Measurements from ENCODE around the gene ZNF451.
"Not testable (repeated sequence)": the region's sequence is repeated elsewhere in the genome, so short reads cannot be mapped to it uniquely, and the experiment has no call there.

Gene ZNF451

GRCh38 chr6:57089687-57090457 lies at the start of gene ZNF451:
Gene ZNF451 (plus strand): TSS chr6:57090188. CDS start chr6:57090254, 66 bp downstream.
- peak within 1 kb of the TSS; percentile 93 for H3K27ac Mint-ChIP-seq
- H3K36me3 Mint-ChIP-seq (ENCODE audit: low read depth) = peaks cover 33% of the 10 kb centered on the region
- no peaks in the 10 kb centered on the region for H3K27me3 Mint-ChIP-seq
- peaks cover 38% of the 10 kb centered on the region for H3K4me1 Mint-ChIP-seq (ENCODE audit: low read depth)
- intact Hi-C loops (cut with micrococcal nuclease) = loop anchor here (1.0 to 10.0 kb wide), 3 partner anchors 38 to 227 kb away; partner anchors contain the start of gene PRIM2
- no peaks in the 10 kb centered on the region for H3K9me3 Mint-ChIP-seq
- peak within 1 kb of the TSS; percentile 94 for H3K4me3 Mint-ChIP-seq

GRCh38 chr6:57044061-57044460 lies 45.9 kb upstream of the ZNF451 start:
- H3K9me3 Mint-ChIP-seq; intact Hi-C loops (cut with micrococcal nuclease); H3K4me3 Mint-ChIP-seq; H3K27me3 Mint-ChIP-seq; H3K27ac Mint-ChIP-seq: not testable (repeated sequence)
- Mint-ChIP-seq H3K4me1 (ENCODE audit: low read depth) (peaks cover 18% of the 10 kb centered on the region), H3K36me3 (ENCODE audit: low read depth) (peaks cover 17% of the 10 kb centered on the region)

- Mint-ChIP-seq H3K4me1 (ENCODE audit: low read depth) (peaks cover 18% of the 10 kb centered on the region), H3K4me3 (no peak overlapping the region), H3K27me3 (peaks cover 4% of the 10 kb centered on the region), H3K36me3 (ENCODE audit: low read depth) (peaks cover 22% of the 10 kb centered on the region), H3K27ac (no peak overlapping the region), H3K9me3 (no peaks in the 10 kb centered on the region)
- intact Hi-C loops (cut with micrococcal nuclease) = no loop called here
Measured at GRCh38 chr6:57044568-57044967, 45.4 kb upstream of the ZNF451 start.

GRCh38 chr6:57046332-57047256 lies 43.4 kb upstream of the ZNF451 start, which contains the start of gene KIAA1586:
Gene KIAA1586 (plus strand): TSS chr6:57046693. CDS start chr6:57046756, 63 bp downstream.
- H3K9me3 Mint-ChIP-seq; H3K27me3 Mint-ChIP-seq; intact Hi-C loops (cut with micrococcal nuclease): not testable (repeated sequence)
- H3K4me3 Mint-ChIP-seq = peak within 1 kb of the TSS; percentile 78
- H3K4me1 Mint-ChIP-seq (ENCODE audit: low read depth) = peaks cover 18% of the 10 kb centered on the region
- peaks cover 39% of the 10 kb centered on the region for H3K36me3 Mint-ChIP-seq (ENCODE audit: low read depth)
- peak within 1 kb of the TSS; percentile 79 for H3K27ac Mint-ChIP-seq

GRCh38 chr6:57047257-57047585 lies 42.8 kb upstream of the ZNF451 start:
- H3K9me3 Mint-ChIP-seq; H3K27ac Mint-ChIP-seq; intact Hi-C loops (cut with micrococcal nuclease); H3K4me3 Mint-ChIP-seq; H3K27me3 Mint-ChIP-seq: not testable (repeated sequence)
- peaks cover 18% of the 10 kb centered on the region for H3K4me1 Mint-ChIP-seq (ENCODE audit: low read depth)
- peaks cover 43% of the 10 kb centered on the region for H3K36me3 Mint-ChIP-seq (ENCODE audit: low read depth)

GRCh38 chr6:57047859-57048258 lies 42.1 kb upstream of the ZNF451 start:
- Mint-ChIP-seq H3K36me3 (ENCODE audit: low read depth) (peaks cover 49% of the 10 kb centered on the region), H3K4me3 (peak overlapping the region; percentile 46), H3K4me1 (ENCODE audit: low read depth) (peaks cover 18% of the 10 kb centered on the region)
- H3K27me3 Mint-ChIP-seq; H3K27ac Mint-ChIP-seq; intact Hi-C loops (cut with micrococcal nuclease); H3K9me3 Mint-ChIP-seq: not testable (repeated sequence)

- Mint-ChIP-seq H3K4me3 (no peak overlapping the region), H3K36me3 (ENCODE audit: low read depth) (peaks cover 56% of the 10 kb centered on the region), H3K27ac (no peak overlapping the region)
Measured at GRCh38 chr6:57048577-57048976, 41.4 kb upstream of the ZNF451 start.

GRCh38 chr6:57063847-57064246 lies 26.1 kb upstream of the ZNF451 start:
- no peaks in the 10 kb centered on the region for H3K4me1 Mint-ChIP-seq (ENCODE audit: low read depth)
- H3K9me3 Mint-ChIP-seq = no peaks in the 10 kb centered on the region
- H3K4me3 Mint-ChIP-seq = no peak overlapping the region
- no peak overlapping the region for H3K27ac Mint-ChIP-seq
- no peaks in the 10 kb centered on the region for H3K27me3 Mint-ChIP-seq
- peaks cover 64% of the 10 kb centered on the region for H3K36me3 Mint-ChIP-seq (ENCODE audit: low read depth)
- intact Hi-C loops (cut with micrococcal nuclease) = no loop called here

More at GRCh38 chr6:57048577-57048976, 41.4 kb upstream of the ZNF451 start:
- Mint-ChIP-seq H3K9me3 (no peaks in the 10 kb centered on the region), H3K27me3 (peaks cover 3% of the 10 kb centered on the region), H3K4me1 (ENCODE audit: low read depth) (peaks cover 18% of the 10 kb centered on the region)
- intact Hi-C loops (cut with micrococcal nuclease) = no loop called here

GRCh38 chr6:57064809-57065208 lies 25.2 kb upstream of the ZNF451 start:
- Mint-ChIP-seq H3K27ac (no peak overlapping the region), H3K27me3 (no peaks in the 10 kb centered on the region), H3K36me3 (ENCODE audit: low read depth) (peaks cover 60% of the 10 kb centered on the region)

GRCh38 chr6:57068061-57068460 lies 21.9 kb upstream of the ZNF451 start:
- Mint-ChIP-seq H3K4me3 (no peak overlapping the region), H3K9me3 (no peaks in the 10 kb centered on the region), H3K4me1 (ENCODE audit: low read depth) (no peaks in the 10 kb centered on the region), H3K36me3 (ENCODE audit: low read depth) (peaks cover 35% of the 10 kb centered on the region), H3K27ac (no peak overlapping the region), H3K27me3 (no peaks in the 10 kb centered on the region)
- intact Hi-C loops (cut with micrococcal nuclease) = no loop called here

More at GRCh38 chr6:57064809-57065208, 25.2 kb upstream of the ZNF451 start:
- intact Hi-C loops (cut with micrococcal nuclease) = no loop called here
- Mint-ChIP-seq H3K9me3 (no peaks in the 10 kb centered on the region), H3K4me1 (ENCODE audit: low read depth) (no peaks in the 10 kb centered on the region), H3K4me3 (no peak overlapping the region)

- Mint-ChIP-seq H3K27ac (no peak overlapping the region), H3K27me3 (no peaks in the 10 kb centered on the region), H3K4me1 (ENCODE audit: low read depth) (no peaks in the 10 kb centered on the region), H3K9me3 (no peaks in the 10 kb centered on the region), H3K36me3 (ENCODE audit: low read depth) (peaks cover 39% of the 10 kb centered on the region), H3K4me3 (no peak overlapping the region)
- intact Hi-C loops (cut with micrococcal nuclease) = no loop called here
Measured at GRCh38 chr6:57069228-57069627, 20.8 kb upstream of the ZNF451 start.

- peaks cover 35% of the 10 kb centered on the region for H3K36me3 Mint-ChIP-seq (ENCODE audit: low read depth)
- H3K27me3 Mint-ChIP-seq = no peaks in the 10 kb centered on the region
- no peaks in the 10 kb centered on the region for H3K4me1 Mint-ChIP-seq (ENCODE audit: low read depth)
- H3K4me3 Mint-ChIP-seq = no peak overlapping the region
- no peak overlapping the region for H3K27ac Mint-ChIP-seq
- H3K9me3 Mint-ChIP-seq = no peaks in the 10 kb centered on the region
- intact Hi-C loops (cut with micrococcal nuclease) = no loop called here
Measured at GRCh38 chr6:57069920-57070331, 20.1 kb upstream of the ZNF451 start.

- peaks cover 27% of the 10 kb centered on the region for H3K36me3 Mint-ChIP-seq (ENCODE audit: low read depth)
- no peaks in the 10 kb centered on the region for H3K4me1 Mint-ChIP-seq (ENCODE audit: low read depth)
- H3K27ac Mint-ChIP-seq = no peak overlapping the region
- no peaks in the 10 kb centered on the region for H3K9me3 Mint-ChIP-seq
- H3K27me3 Mint-ChIP-seq = no peaks in the 10 kb centered on the region
- H3K4me3 Mint-ChIP-seq = no peak overlapping the region
- intact Hi-C loops (cut with micrococcal nuclease) = no loop called here
Measured at GRCh38 chr6:57072108-57072507, 17.9 kb upstream of the ZNF451 start.

- Mint-ChIP-seq H3K36me3 (ENCODE audit: low read depth) (peaks cover 14% of the 10 kb centered on the region), H3K4me3 (no peak overlapping the region), H3K27ac (no peak overlapping the region), H3K4me1 (ENCODE audit: low read depth) (no peaks in the 10 kb centered on the region), H3K27me3 (no peaks in the 10 kb centered on the region), H3K9me3 (no peaks in the 10 kb centered on the region)
- intact Hi-C loops (cut with micrococcal nuclease) = no loop called here
Measured at GRCh38 chr6:57074383-57074782, 15.6 kb upstream of the ZNF451 start.

All from dendritic cell treated with granulocyte-macrophage colony-stimulating factor and Interleukin-4, amounts not matched to agents 40 ng/mL and 50 ng/mL, for 4 days (primary cell).